H1 (cell line): ENCODE measurements around the gene TMUB2.
A peak's percentile ranks its signal among the peaks of the same experiment; 100 is the strongest.

Experiments
- CEBPB ChIP-seq: IDR thresholded peaks from 2 replicates; pipeline ENCODE4 v1.6.1; 2012; ENCODE audit warnings: low read depth, low read length
- HDAC6 ChIP-seq: IDR thresholded peaks from one replicate; pipeline ENCODE4 v1.7.1; 2012; ENCODE audit warnings: low read depth, mild to moderate bottlenecking, inconsistent platforms, low read length, moderate library complexity
- POLR2A ChIP-seq, 2 experiments: IDR thresholded peaks; 1 replicate in 1 of 2; 2 replicates in 1 of 2; pipeline ENCODE4 v1.6.1; 2011; ENCODE audit warnings: low read depth in 2 of 2, low read length in 2 of 2, mild to moderate bottlenecking in 2 of 2; ENCODE audit errors: control extremely low read depth in 1 of 2
- POLR2AphosphoS5 ChIP-seq: IDR thresholded peaks from 2 replicates; pipeline ENCODE4 v1.6.1; 2011; ENCODE audit warnings: low read depth, low read length
- POU5F1 ChIP-seq: IDR thresholded peaks from 2 replicates; pipeline ENCODE4 v1.6.1; 2011; ENCODE audit warnings: low read depth, mild to moderate bottlenecking, low read length, moderate library complexity
- RAD21 ChIP-seq, 2 experiments: IDR thresholded peaks in 1 of 2; conservative IDR thresholded peaks in 1 of 2; 2 replicates each; pipeline ENCODE4 v1.6.1; 2011; ENCODE audit warnings: low read depth in 2 of 2, low read length in 2 of 2, improper control_type of control experiment in 1 of 2, inconsistent platforms in 1 of 2, mild to moderate bottlenecking in 1 of 2, moderate library complexity in 1 of 2
- TAF1 ChIP-seq: IDR thresholded peaks from 2 replicates; pipeline ENCODE4 v1.6.1; 2011; ENCODE audit warnings: mild to moderate bottlenecking, low read depth, low read length
- TCF12 ChIP-seq: IDR thresholded peaks from 2 replicates; pipeline ENCODE4 v1.6.1; 2011; ENCODE audit warnings: low read depth, mild to moderate bottlenecking, low read length
- TF ChIP-seq, protein P1 (sequence below): IDR thresholded peaks from 2 replicates; pipeline ENCODE4 v1.6.1; 2012; ENCODE audit warnings: inconsistent platforms
- TF ChIP-seq, protein P2 (sequence below), 3 experiments: IDR thresholded peaks; 1 replicate in 2 of 3; 2 replicates in 1 of 3; pipeline versions ENCODE4 v1.5.1 to v1.6.1; 2011; ENCODE audit warnings: low read length in 3 of 3, mild to moderate bottlenecking in 3 of 3, inconsistent platforms in 2 of 3, low read depth in 1 of 3, moderate library complexity in 1 of 3; ENCODE audit not compliant: insufficient read depth in 1 of 3; ENCODE audit errors: control extremely low read depth in 1 of 3

DNA sequence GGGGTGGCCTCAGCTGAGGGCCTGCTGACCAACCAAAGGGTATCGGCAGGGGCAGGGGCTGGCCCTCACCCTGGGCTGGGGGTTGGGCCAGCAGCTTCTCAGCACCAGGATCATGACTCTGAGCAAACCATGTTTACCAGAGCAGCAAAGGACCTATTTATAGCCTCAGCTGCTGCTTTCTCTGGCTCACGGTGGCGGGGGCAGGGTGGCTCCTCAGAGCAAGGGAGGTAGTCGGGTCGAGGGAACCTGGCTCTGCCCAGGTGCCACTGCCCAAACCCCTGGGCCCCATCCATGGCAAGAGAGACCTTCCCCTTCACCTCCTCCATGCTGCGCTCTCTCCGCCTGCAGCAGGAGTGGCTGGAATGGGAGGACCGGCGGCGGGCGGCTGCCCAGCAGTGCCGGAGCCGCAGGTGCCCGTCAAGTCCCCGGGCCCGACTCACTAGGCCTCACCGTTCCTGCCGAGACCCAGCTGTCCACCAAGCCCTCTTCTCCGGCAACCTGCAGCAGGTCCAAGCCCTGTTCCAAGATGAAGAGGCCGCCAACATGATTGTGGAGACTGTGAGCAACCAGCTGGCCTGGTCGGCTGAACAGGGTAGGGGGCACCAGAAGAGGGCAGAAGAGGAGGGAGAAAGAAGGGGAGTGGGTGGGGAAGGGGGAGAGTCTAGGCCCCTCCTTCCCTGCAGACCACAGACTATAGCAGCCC, 16.1 kb upstream of the TMUB2 start, which contains the start of gene ASB16:
- TF ChIP-seq, protein P1, sequence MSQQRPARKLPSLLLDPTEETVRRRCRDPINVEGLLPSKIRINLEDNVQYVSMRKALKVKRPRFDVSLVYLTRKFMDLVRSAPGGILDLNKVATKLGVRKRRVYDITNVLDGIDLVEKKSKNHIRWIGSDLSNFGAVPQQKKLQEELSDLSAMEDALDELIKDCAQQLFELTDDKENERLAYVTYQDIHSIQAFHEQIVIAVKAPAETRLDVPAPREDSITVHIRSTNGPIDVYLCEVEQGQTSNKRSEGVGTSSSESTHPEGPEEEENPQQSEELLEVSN: no peak
- TF ChIP-seq RAD21 (IDR thresholded peaks at IDR 0.05 in 1 of 2, conservative IDR thresholded peaks at IDR 0.05 in 1 of 2; ENCODE audit: low read depth in 2 of 2, low read length in 2 of 2): peak; percentile 52 to 58; a peak in 3 of 4 replicates
- no peak for TF ChIP-seq HDAC6
- no peak for TF ChIP-seq TCF12
- no peak for TF ChIP-seq POU5F1
- TF ChIP-seq POLR2A (IDR thresholded peaks at IDR 0.05; ENCODE audit: control extremely low read depth in 1 of 2, low read depth in 2 of 2, low read length in 2 of 2): no peak
- TF ChIP-seq CEBPB: no peak
- TF ChIP-seq, protein P2, sequence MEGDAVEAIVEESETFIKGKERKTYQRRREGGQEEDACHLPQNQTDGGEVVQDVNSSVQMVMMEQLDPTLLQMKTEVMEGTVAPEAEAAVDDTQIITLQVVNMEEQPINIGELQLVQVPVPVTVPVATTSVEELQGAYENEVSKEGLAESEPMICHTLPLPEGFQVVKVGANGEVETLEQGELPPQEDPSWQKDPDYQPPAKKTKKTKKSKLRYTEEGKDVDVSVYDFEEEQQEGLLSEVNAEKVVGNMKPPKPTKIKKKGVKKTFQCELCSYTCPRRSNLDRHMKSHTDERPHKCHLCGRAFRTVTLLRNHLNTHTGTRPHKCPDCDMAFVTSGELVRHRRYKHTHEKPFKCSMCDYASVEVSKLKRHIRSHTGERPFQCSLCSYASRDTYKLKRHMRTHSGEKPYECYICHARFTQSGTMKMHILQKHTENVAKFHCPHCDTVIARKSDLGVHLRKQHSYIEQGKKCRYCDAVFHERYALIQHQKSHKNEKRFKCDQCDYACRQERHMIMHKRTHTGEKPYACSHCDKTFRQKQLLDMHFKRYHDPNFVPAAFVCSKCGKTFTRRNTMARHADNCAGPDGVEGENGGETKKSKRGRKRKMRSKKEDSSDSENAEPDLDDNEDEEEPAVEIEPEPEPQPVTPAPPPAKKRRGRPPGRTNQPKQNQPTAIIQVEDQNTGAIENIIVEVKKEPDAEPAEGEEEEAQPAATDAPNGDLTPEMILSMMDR (IDR thresholded peaks at IDR 0.05; ENCODE audit: control extremely low read depth in 1 of 3, insufficient read depth in 1 of 3, low read depth in 1 of 3, low read length in 3 of 3): peak; percentile 36 to 42 (median 41); a peak in 3 of 4 replicates
- no peak for TF ChIP-seq TAF1
- no peak; the same call in 1 of the 2 replicates for TF ChIP-seq POLR2AphosphoS5
